ENCODE measurements around the gene ATRAID. TPM values are rescaled to one million over a fixed set of nuclear protein-coding genes. Genes with fewer than 3 reads are reported as not detected.

Gene ATRAID
- total and polyA plus RNA-seq, 3 donors from 2014 or later = 263 to 323 (median 295) TPM

- no peaks in the 10 kb centered on the region for H3K4me1 ChIP-seq
- peak overlapping the region in 1 of 2 donors; percentile 17 for H3K27ac ChIP-seq
- H3K9me3 ChIP-seq = no peaks in the 10 kb centered on the region
- no peak for DNase-seq
- H3K27me3 ChIP-seq = no peaks in the 10 kb centered on the region
- TF ChIP-seq POLR2A (IDR thresholded peaks at IDR 0.05) = no peak
- TF ChIP-seq CTCF (IDR thresholded peaks at IDR 0.05) = no peak
- intact Hi-C loops (cut with DNase I; ENCODE audit: low total_unique reads) = no loop called here
- WGBS, 2 donors = 42 to 50% methylated on average over 1 to 8 of the region's 8 CpGs
- H3K36me3 ChIP-seq (ENCODE audit: low read depth, missing control alignments) = no peaks in the 10 kb centered on the region
- no peak overlapping the region for H3K4me3 ChIP-seq
Measured at GRCh38 chr2:27205206-27205605, 6.6 kb upstream of the ATRAID start.

GRCh38 chr2:27206346-27206745, 5.5 kb upstream of the ATRAID start:
- Histone ChIP-seq H3K27me3 (no peaks in the 10 kb centered on the region), H3K36me3 (ENCODE audit: low read depth, missing control alignments) (no peaks in the 10 kb centered on the region), H3K4me3 (no peak overlapping the region), H3K27ac (no peak overlapping the region), H3K9me3 (no peaks in the 10 kb centered on the region), H3K4me1 (peaks cover 4% of the 10 kb centered on the region)
- no peak for DNase-seq
- TF ChIP-seq CTCF (IDR thresholded peaks at IDR 0.05) = no peak
- no peak for TF ChIP-seq POLR2A (IDR thresholded peaks at IDR 0.05)
- 95 to 100% methylated on average over 6 of the region's 6 CpGs for WGBS, 2 donors
- intact Hi-C loops (cut with DNase I; ENCODE audit: low total_unique reads) = no loop called here

- peak; percentile 25 for DNase-seq
- Histone ChIP-seq H3K36me3 (ENCODE audit: low read depth, missing control alignments) (no peaks in the 10 kb centered on the region), H3K4me3 (no peak overlapping the region), H3K27me3 (no peaks in the 10 kb centered on the region), H3K9me3 (no peaks in the 10 kb centered on the region), H3K27ac (no peak overlapping the region), H3K4me1 (peaks cover 10% of the 10 kb centered on the region)
- intact Hi-C loops (cut with DNase I; ENCODE audit: low total_unique reads) = no loop called here
- no peak for TF ChIP-seq CTCF (IDR thresholded peaks at IDR 0.05)
- no peak for TF ChIP-seq POLR2A (IDR thresholded peaks at IDR 0.05)
- 69 to 82% methylated on average over 4 of the region's 4 CpGs for WGBS, 2 donors
Measured at GRCh38 chr2:27208486-27209050, 3.3 kb upstream of the ATRAID start.

- H3K4me3 ChIP-seq = no peak overlapping the region
- peaks cover 10% of the 10 kb centered on the region for H3K4me1 ChIP-seq
- H3K36me3 ChIP-seq (ENCODE audit: low read depth, missing control alignments) = no peaks in the 10 kb centered on the region
- TF ChIP-seq CTCF (IDR thresholded peaks at IDR 0.05) (no peak), POLR2A (IDR thresholded peaks at IDR 0.05) (no peak)
- intact Hi-C loops (cut with DNase I; ENCODE audit: low total_unique reads) = loop anchor here (10.0 kb wide), 1 partner anchor 125 kb away; the partner anchor contains the start of gene KHK
- peak overlapping the region; percentile 29 to 34 for H3K27ac ChIP-seq
- no peaks in the 10 kb centered on the region for H3K27me3 ChIP-seq
- DNase-seq = no peak
- no peaks in the 10 kb centered on the region for H3K9me3 ChIP-seq
- WGBS, 2 donors = 82 to 86% methylated on average over 6 of the region's 6 CpGs
Measured at GRCh38 chr2:27209621-27210401, 2.0 kb upstream of the ATRAID start.
